H9 (cell line): Measurements from ENCODE around the gene R3HCC1L. TPM values are rescaled to one million over a fixed set of nuclear protein-coding genes. Genes with fewer than 3 reads are reported as not detected.

Source experiments
- DNase-seq: peaks from one replicate; pipeline ENCODE4 v3.0.0-alpha.2; 2017
- H2AFZ ChIP-seq: one replicate; pipeline ENCODE4 v1.6.1; 2013; ENCODE audit warnings: mild to moderate bottlenecking, low read length, control low read depth, moderate library complexity
- H2AK5ac ChIP-seq: 2 replicates; pipeline ENCODE4 v1.6.1; 2013; ENCODE audit warnings: low read length, control low read depth, mixed read lengths; ENCODE audit not compliant: insufficient read length
- H2BK120ac ChIP-seq: one replicate; pipeline ENCODE4 v1.6.1; 2013; ENCODE audit warnings: low read depth, mild to moderate bottlenecking, low read length, control low read depth, inconsistent platforms; ENCODE audit not compliant: poor library complexity, severe bottlenecking
- H2BK12ac ChIP-seq: 2 replicates; pipeline ENCODE4 v1.6.1; 2013; ENCODE audit warnings: low read length, control low read depth, mixed read lengths, low read depth; ENCODE audit not compliant: insufficient read length
- H2BK15ac ChIP-seq: 2 replicates; pipeline ENCODE4 v1.6.1; 2013; ENCODE audit warnings: low read depth, low read length, control low read depth
- H2BK20ac ChIP-seq: one replicate; pipeline ENCODE4 v1.6.1; 2013; ENCODE audit warnings: low read depth, mild to moderate bottlenecking, low read length, control low read depth, inconsistent platforms; ENCODE audit not compliant: poor library complexity, severe bottlenecking
- H2BK5ac ChIP-seq: 2 replicates; pipeline ENCODE4 v1.6.1; 2013; ENCODE audit warnings: low read length, control low read depth, mixed read lengths; ENCODE audit not compliant: insufficient read length
- H3K14ac ChIP-seq: 2 replicates; pipeline ENCODE4 v1.6.1; 2013; ENCODE audit warnings: low read length, control low read depth; ENCODE audit not compliant: insufficient read depth
- H3K18ac ChIP-seq: 2 replicates; pipeline ENCODE4 v1.6.1; 2013; ENCODE audit warnings: low read depth, mild to moderate bottlenecking, mixed read lengths, low read length, control low read depth; ENCODE audit not compliant: insufficient read length
- H3K23ac ChIP-seq: 2 replicates; pipeline ENCODE4 v1.6.1; 2013; ENCODE audit warnings: low read length, control low read depth, mixed read lengths, low read depth; ENCODE audit not compliant: insufficient read length
- H3K23me2 ChIP-seq: 2 replicates; pipeline ENCODE4 v1.6.1; 2013; ENCODE audit warnings: low read depth, mild to moderate bottlenecking, mixed read lengths, low read length, control low read depth; ENCODE audit not compliant: insufficient read length, poor library complexity, severe bottlenecking
- H3K27ac ChIP-seq: 2 replicates; pipeline ENCODE4 v1.5.1; 2013; ENCODE audit warnings: low read length, control low read depth, mixed read lengths, low read depth; ENCODE audit not compliant: insufficient read length
- H3K27me3 ChIP-seq: 2 replicates; pipeline ENCODE4 v1.6.1; 2013; ENCODE audit warnings: low read length, control low read depth, inconsistent platforms; ENCODE audit not compliant: insufficient read depth
- H3K4ac ChIP-seq: 2 replicates; pipeline ENCODE4 v1.6.1; 2013; ENCODE audit warnings: low read depth, mild to moderate bottlenecking, control low read depth, inconsistent platforms, low read length, moderate library complexity
- H3K4me1 ChIP-seq: 2 replicates; pipeline ENCODE4 v1.6.1; 2013; ENCODE audit warnings: low read length, control low read depth, inconsistent platforms; ENCODE audit not compliant: insufficient read depth
- H3K4me2 ChIP-seq: 2 replicates; pipeline ENCODE4 v1.6.1; 2013; ENCODE audit warnings: low read length, control low read depth, mixed read lengths; ENCODE audit not compliant: insufficient read length, insufficient read depth
- H3K56ac ChIP-seq: 2 replicates; pipeline ENCODE4 v1.6.1; 2013; ENCODE audit warnings: low read depth, mild to moderate bottlenecking, mixed read lengths, low read length, control low read depth; ENCODE audit not compliant: insufficient read length
- H3K79me1 ChIP-seq: 2 replicates; pipeline ENCODE4 v1.6.1; 2013; ENCODE audit warnings: low read depth, mild to moderate bottlenecking, moderate library complexity, low read length, control low read depth, inconsistent platforms; ENCODE audit not compliant: insufficient read depth, poor library complexity, severe bottlenecking
- H3K79me2 ChIP-seq: 2 replicates; pipeline ENCODE4 v1.6.1; 2013; ENCODE audit warnings: low read length, control low read depth, inconsistent platforms; ENCODE audit not compliant: insufficient read depth
- H3K9ac ChIP-seq: 2 replicates; pipeline ENCODE4 v1.6.1; 2013; ENCODE audit warnings: low read length, control low read depth, mixed read lengths; ENCODE audit not compliant: insufficient read length; ENCODE audit errors: extremely low read depth
- H3K9me3 ChIP-seq: one replicate; pipeline ENCODE4 v1.6.1; 2013; ENCODE audit warnings: low read depth, low read length, inconsistent platforms; ENCODE audit not compliant: control insufficient read depth
- H3T11ph ChIP-seq: one replicate; pipeline ENCODE4 v1.6.1; 2013; ENCODE audit warnings: mild to moderate bottlenecking, low read length, control low read depth, inconsistent platforms
- H4K20me1 ChIP-seq: one replicate; pipeline ENCODE4 v1.6.1; 2013; ENCODE audit not compliant: control insufficient read depth, insufficient read length, insufficient read depth
- H4K5ac ChIP-seq: 2 replicates; pipeline ENCODE4 v1.6.1; 2013; ENCODE audit warnings: low read depth, mild to moderate bottlenecking, mixed read lengths, low read length, control low read depth; ENCODE audit not compliant: insufficient read length
- H4K8ac ChIP-seq: replicated peaks from 2 replicates; pipeline ENCODE4 v1.6.1; 2013; ENCODE audit warnings: low read length, control low read depth, mixed read lengths, low read depth; ENCODE audit not compliant: insufficient read length
- H4K91ac ChIP-seq: 2 replicates; pipeline ENCODE4 v1.6.1; 2013; ENCODE audit warnings: low read depth, mild to moderate bottlenecking, moderate library complexity, mixed read lengths, low read length, control low read depth; ENCODE audit not compliant: insufficient read length
- H3K27ac Mint-ChIP-seq, 3 experiments: 2 replicates in 2 of 3; 3 replicates in 1 of 3; pipeline ENCODE4 v1.8.0; 2020 to 2021; ENCODE audit warnings: mixed read lengths in 3 of 3, mild to moderate bottlenecking in 1 of 3, moderate library complexity in 1 of 3
- H3K27me3 Mint-ChIP-seq: 2 replicates; pipeline ENCODE4 v1.8.0; 2021; ENCODE audit warnings: low read depth, mild to moderate bottlenecking, moderate library complexity, mixed read lengths
- H3K36me3 Mint-ChIP-seq, 3 experiments: 2 replicates in 2 of 3; 3 replicates in 1 of 3; pipeline ENCODE4 v1.8.0; 2020 to 2021; ENCODE audit warnings: low read depth in 3 of 3, mixed read lengths in 3 of 3; ENCODE audit not compliant: insufficient read depth in 1 of 3
- H3K4me1 Mint-ChIP-seq, 2 experiments: 2 replicates each; pipeline ENCODE4 v1.8.0; 2020; ENCODE audit warnings: mixed read lengths in 2 of 2
- H3K4me3 Mint-ChIP-seq, 2 experiments: 2 replicates in 1 of 2; 3 replicates in 1 of 2; pipeline ENCODE4 v1.8.0; 2020 to 2021; ENCODE audit warnings: mild to moderate bottlenecking in 2 of 2, mixed read lengths in 2 of 2, moderate library complexity in 1 of 2
- H3K9me3 Mint-ChIP-seq, 2 experiments: 2 replicates in 1 of 2; 3 replicates in 1 of 2; pipeline ENCODE4 v1.8.0; 2020; ENCODE audit warnings: mild to moderate bottlenecking in 2 of 2, mixed read lengths in 2 of 2, moderate library complexity in 1 of 2
- WGBS: extraction: QIAGEN DNeasy Blood & Tissue Kit; methylation state at CpG from one replicate; pipeline ENCODE4 v1.1.7; 2013; ENCODE audit warnings: missing lambda C conversion rate, low lambda C conversion rate, mixed read lengths; ENCODE audit not compliant: insufficient read length; ENCODE audit errors: extremely low coverage; 5-methylcytosine and 5-hydroxymethylcytosine counted together
- total RNA-seq: library from RNA; stranded (reverse); gene quantifications from 2 replicates; pipeline ENCODE4 v1.2.1, GENCODE V29; 2021
- TF ChIP-seq, protein P1 (sequence below): fragments of 200-600 bp; sonication (generic); conservative IDR thresholded peaks from 3 replicates; pipeline ENCODE4 v1.8.0; 2021; ENCODE audit warnings: antibody characterized with exemption, mild to moderate bottlenecking

Gene R3HCC1L
- total RNA-seq, 1 experiment from 2014 or later, result 18.5 TPM

DNA sequence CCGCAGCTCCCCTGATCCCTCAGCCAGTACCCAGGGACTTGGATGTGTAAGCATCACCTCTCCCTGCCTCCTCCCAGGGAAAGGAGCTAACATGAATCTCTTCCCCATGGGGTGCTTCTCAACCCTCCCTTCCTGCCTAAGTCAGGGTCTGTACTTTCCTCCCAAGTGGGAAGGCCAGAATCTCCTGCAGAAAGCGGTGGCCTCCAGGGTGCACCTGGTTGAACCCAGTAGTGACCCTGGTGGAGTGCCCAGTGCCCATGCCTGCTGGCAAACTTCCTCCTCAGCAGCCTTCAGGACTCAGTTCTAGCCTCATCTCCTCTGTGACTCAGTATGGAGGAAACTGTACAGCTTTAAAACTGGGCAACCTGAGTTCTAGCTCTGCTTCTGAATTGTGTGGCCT, 136.3 kb downstream of the R3HCC1L start:
- Mint-ChIP-seq H3K9me3 (no peaks in the 10 kb centered on the region), H3K4me1 (peaks cover 44 to 53% of the 10 kb centered on the region in 2 experiments), H3K27me3 (peaks cover 59% of the 10 kb centered on the region), H3K27ac (no peak overlapping the region), H3K36me3 (no peaks in the 10 kb centered on the region), H3K4me3 (no peak overlapping the region)
- Histone ChIP-seq H3K79me2 (no peaks in the 10 kb centered on the region), H4K20me1 (no peaks in the 10 kb centered on the region), H3K18ac (no peak overlapping the region), H3K9me3 (no peaks in the 10 kb centered on the region), H3K27ac (no peak overlapping the region), H2BK15ac (no peak overlapping the region), H4K5ac (no peak overlapping the region), H3K4me2 (no peak overlapping the region), H2AK5ac (no peak overlapping the region), H3K27me3 (no peaks in the 10 kb centered on the region), H4K8ac (no peak overlapping the region), H3K23me2 (no peaks in the 10 kb centered on the region), H2BK5ac (no peak overlapping the region), H3K23ac (no peak overlapping the region), H3T11ph (no peak overlapping the region), H2BK20ac (no peak overlapping the region), H3K4me1 (peaks cover 5% of the 10 kb centered on the region; the same call in 1 of the 2 replicates), H3K14ac (no peak overlapping the region), H3K56ac (no peak overlapping the region), H3K4ac (no peak overlapping the region), H3K9ac (no peak overlapping the region), H2AFZ (no peak overlapping the region), H4K91ac (no peak overlapping the region), H3K79me1 (no peaks in the 10 kb centered on the region), H2BK120ac (no peak overlapping the region), H2BK12ac (no peak overlapping the region)
- TF ChIP-seq, protein P1, sequence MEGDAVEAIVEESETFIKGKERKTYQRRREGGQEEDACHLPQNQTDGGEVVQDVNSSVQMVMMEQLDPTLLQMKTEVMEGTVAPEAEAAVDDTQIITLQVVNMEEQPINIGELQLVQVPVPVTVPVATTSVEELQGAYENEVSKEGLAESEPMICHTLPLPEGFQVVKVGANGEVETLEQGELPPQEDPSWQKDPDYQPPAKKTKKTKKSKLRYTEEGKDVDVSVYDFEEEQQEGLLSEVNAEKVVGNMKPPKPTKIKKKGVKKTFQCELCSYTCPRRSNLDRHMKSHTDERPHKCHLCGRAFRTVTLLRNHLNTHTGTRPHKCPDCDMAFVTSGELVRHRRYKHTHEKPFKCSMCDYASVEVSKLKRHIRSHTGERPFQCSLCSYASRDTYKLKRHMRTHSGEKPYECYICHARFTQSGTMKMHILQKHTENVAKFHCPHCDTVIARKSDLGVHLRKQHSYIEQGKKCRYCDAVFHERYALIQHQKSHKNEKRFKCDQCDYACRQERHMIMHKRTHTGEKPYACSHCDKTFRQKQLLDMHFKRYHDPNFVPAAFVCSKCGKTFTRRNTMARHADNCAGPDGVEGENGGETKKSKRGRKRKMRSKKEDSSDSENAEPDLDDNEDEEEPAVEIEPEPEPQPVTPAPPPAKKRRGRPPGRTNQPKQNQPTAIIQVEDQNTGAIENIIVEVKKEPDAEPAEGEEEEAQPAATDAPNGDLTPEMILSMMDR, result no peak
- DNase-seq, result no peak
- no CpG with 5 or more reads among the region's 2 CpGs for WGBS
